ENCODE data around the gene TEX22.

Gene TEX22

DNA sequence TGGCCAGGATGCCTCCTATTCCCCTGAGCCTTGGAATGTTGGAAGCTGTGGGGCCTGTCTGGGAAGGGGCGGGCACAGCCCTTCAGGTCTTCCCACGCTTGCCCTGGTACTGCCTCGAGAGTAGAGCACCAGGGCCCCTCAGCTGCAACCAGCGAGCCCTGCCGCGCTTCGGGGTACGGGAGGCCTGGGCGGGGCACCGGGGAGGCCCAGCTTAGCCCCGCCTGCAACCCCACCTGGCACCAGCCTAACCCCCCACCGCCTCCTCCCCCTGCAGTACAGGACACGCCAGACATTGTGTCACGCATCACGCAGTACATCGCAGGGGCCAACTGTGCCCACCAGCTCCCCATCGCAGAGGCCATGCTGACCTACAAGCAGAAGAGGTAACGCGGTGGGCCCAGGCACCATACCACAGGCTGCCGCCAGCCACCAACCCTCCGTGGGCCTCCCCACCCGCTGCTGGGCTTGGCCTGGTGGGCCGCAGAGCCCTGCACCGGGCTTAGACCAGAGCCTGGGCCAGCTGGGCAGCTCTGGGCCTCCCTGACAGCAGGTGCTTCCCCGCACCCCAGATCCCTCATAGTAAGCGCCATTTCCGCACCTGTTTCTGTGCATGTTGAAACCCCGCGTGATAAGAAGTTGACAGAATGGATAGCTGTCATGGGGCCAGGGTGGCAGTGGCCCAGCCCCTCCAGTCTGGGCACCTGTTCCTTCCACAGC, 13.6 kb upstream of the TEX22 start:
- TF ChIP-seq KLF8 (tag by site-specific recombination; IDR thresholded peaks at IDR 0.05) (peak; percentile 51; the same call in 1 of the 2 replicates), PATZ1 (tag by site-specific recombination; IDR thresholded peaks at IDR 0.05) (no peak), ZNF837 (tag by site-specific recombination; IDR thresholded peaks at IDR 0.05) (no peak), ZNF544 (tag by site-specific recombination; IDR thresholded peaks at IDR 0.05) (no peak), ZNF785 (tag by site-specific recombination; IDR thresholded peaks at IDR 0.05) (no peak)
- TF ChIP-seq, protein P1, sequence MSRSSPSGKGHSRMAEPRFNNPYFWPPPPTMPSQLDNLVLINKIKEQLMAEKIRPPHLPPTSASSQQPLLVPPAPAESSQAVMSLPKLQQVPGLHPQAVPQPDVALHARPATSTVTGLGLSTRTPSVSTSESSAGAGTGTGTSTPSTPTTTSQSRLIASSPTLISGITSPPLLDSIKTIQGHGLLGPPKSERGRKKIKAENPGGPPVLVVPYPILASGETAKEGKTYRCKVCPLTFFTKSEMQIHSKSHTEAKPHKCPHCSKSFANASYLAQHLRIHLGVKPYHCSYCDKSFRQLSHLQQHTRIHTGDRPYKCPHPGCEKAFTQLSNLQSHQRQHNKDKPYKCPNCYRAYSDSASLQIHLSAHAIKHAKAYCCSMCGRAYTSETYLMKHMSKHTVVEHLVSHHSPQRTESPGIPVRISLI (tag by site-specific recombination; IDR thresholded peaks at IDR 0.05), result no peak
- TF ChIP-seq, protein P2, sequence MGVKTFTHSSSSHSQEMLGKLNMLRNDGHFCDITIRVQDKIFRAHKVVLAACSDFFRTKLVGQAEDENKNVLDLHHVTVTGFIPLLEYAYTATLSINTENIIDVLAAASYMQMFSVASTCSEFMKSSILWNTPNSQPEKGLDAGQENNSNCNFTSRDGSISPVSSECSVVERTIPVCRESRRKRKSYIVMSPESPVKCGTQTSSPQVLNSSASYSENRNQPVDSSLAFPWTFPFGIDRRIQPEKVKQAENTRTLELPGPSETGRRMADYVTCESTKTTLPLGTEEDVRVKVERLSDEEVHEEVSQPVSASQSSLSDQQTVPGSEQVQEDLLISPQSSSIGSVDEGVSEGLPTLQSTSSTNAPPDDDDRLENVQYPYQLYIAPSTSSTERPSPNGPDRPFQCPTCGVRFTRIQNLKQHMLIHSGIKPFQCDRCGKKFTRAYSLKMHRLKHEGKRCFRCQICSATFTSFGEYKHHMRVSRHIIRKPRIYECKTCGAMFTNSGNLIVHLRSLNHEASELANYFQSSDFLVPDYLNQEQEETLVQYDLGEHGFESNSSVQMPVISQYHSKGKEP (tag by site-specific recombination; IDR thresholded peaks at IDR 0.05), result no peak
- H3K9me3 ChIP-seq (ENCODE audit: control insufficient read depth, insufficient read depth, low read depth, low read length), result no peaks in the 10 kb centered on the region
- H3K36me3 ChIP-seq (ENCODE audit: control insufficient read depth in 2 of 2, insufficient read depth in 1 of 2, low read length in 2 of 2), result peaks cover 0 to 43% of the 10 kb centered on the region in 2 experiments; a peak in 1 of 3 replicates
- POLR2A ChIA-PET, result no interaction called here
- H3K4me3 ChIP-seq (ENCODE audit: low read depth, low read length), result no peak overlapping the region
- H3K4me1 ChIP-seq (ENCODE audit: control insufficient read depth, insufficient read depth, low read length), result no peaks in the 10 kb centered on the region
- CTCF ChIA-PET, result interaction anchor here (0.9 kb wide), 1 partner anchor 105 kb away, joined by 3 read pairs; no protein-coding TSS in a partner anchor
- H3K27ac ChIP-seq (ENCODE audit: extremely low read depth, low read depth, low read length), result no peak overlapping the region

DNA sequence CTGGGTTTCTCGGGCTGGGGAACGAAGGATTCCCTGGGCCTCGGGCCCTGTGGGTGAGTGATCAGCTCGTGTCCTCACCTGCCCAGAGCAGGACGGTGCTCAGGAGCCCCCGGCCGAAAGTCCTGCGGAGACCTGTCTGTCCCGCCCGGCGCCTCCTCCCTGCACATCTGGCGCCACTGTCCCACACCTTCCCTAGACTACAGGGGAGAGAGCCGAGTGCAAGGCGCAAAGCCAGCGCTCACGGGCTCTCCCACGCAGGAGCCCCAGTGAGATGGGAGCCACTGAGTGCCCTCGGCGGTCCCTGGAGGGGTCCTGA, 13.1 kb upstream of the TEX22 start:
- Histone ChIP-seq H3K9me3 (ENCODE audit: control insufficient read depth, insufficient read depth, low read depth, low read length) (no peaks in the 10 kb centered on the region), H3K36me3 (ENCODE audit: control insufficient read depth in 2 of 2, insufficient read depth in 1 of 2, low read length in 2 of 2) (peaks cover 0 to 39% of the 10 kb centered on the region in 2 experiments; a peak in 1 of 3 replicates), H3K4me1 (ENCODE audit: control insufficient read depth, insufficient read depth, low read length) (no peaks in the 10 kb centered on the region), H3K4me3 (ENCODE audit: low read depth, low read length) (no peak overlapping the region), H3K27ac (ENCODE audit: extremely low read depth, low read depth, low read length) (no peak overlapping the region)
- TF ChIP-seq ZNF335 (tag by site-specific recombination; conservative IDR thresholded peaks at IDR 0.05), result no peak
- TF ChIP-seq MYNN (tag by site-specific recombination; IDR thresholded peaks at IDR 0.05; ENCODE audit: borderline replicate concordance), result no peak
- no peak for TF ChIP-seq ZNF449 (tag by site-specific recombination; IDR thresholded peaks at IDR 0.05)
- no peak for TF ChIP-seq ZNF521 (tag by site-specific recombination; IDR thresholded peaks at IDR 0.05)
- no peak for TF ChIP-seq ZNF391 (tag by site-specific recombination; IDR thresholded peaks at IDR 0.05; ENCODE audit: borderline replicate concordance, low read depth)
- no peak for TF ChIP-seq ZNF623 (tag by site-specific recombination; IDR thresholded peaks at IDR 0.05)
- TF ChIP-seq ZNF184 (tag by site-specific recombination; IDR thresholded peaks at IDR 0.05), result no peak
- no peak for TF ChIP-seq YY2 (tag by site-specific recombination; IDR thresholded peaks at IDR 0.05)
- ChIA-PET CTCF (interaction anchor here (0.9 kb wide), 1 partner anchor 105 kb away, joined by 3 read pairs; no protein-coding TSS in a partner anchor), POLR2A (no interaction called here)
